HG03175 (cell line): ENCODE results near the gene MRC2.
"Not testable (repeated sequence)": the region's sequence is repeated elsewhere in the genome, so short reads cannot be mapped to it uniquely, and the experiment has no call there.

Source experiments
- ATAC-seq: cut with Tn5 transposase; IDR thresholded peaks from one replicate; pipeline ENCODE4 v1.9.1; 2021; ENCODE audit warnings: mild to moderate bottlenecking, moderate library complexity; ENCODE audit not compliant: unreplicated experiment

MRC2 gene

DNA sequence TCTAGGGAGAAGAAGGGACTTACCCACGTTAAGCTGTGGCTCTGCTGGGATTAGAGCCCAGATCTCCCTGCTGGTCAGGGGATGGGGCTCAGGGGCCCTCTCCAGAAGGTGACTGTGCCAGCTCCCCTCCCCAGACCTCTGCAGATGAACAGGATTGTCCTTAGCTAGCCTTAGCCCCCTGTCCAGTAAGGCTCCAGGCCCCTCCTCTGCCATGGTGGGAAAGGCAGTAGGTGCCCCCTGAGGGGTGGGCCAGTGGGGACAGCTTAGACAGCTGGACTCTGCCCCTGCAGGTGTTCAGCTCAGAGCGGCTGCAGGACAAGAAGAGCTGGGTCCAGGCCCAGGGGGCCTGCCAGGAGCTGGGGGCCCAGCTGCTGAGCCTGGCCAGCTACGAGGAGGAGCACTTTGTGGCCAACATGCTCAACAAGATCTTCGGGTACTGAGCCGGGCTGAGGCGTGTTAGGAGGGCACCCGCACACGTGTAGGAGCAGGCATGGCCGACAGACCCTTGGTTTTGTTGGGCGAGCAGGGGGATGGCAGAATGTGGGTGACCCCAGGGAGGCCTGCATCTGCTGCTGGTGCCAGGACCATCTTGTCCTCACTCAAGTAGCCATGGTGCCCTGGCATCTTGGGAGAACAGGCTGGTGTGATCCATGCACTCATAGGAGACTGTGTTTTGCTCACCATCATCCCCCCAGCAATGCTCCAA lies 50.9 kb downstream of the MRC2 start:
- no peak for ATAC-seq

DNA sequence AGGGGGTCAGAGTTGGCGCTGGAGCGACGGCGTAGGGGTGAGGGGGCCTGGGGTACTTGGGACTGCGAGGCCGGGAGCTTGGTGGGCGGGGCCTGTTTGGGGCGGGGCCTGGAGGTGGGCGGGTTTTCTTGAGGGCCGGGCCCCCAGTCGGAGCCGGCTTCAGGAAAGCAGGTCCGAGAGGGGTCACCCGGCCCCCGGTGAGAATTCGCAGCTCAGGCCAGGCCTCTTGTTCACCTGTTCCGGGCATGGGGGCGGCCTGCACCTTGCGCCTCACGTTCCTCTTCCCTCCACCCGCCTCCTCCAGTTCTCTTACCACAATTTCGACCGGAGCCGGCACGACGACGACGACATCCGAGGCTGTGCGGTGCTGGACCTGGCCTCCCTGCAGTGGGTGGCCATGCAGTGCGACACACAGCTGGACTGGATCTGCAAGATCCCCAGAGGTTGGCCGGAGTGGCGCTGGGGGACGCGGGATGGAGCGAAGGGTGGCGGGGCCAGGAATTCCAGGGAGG lies 52.5 kb downstream of the MRC2 start:
- ATAC-seq = no peak

DNA sequence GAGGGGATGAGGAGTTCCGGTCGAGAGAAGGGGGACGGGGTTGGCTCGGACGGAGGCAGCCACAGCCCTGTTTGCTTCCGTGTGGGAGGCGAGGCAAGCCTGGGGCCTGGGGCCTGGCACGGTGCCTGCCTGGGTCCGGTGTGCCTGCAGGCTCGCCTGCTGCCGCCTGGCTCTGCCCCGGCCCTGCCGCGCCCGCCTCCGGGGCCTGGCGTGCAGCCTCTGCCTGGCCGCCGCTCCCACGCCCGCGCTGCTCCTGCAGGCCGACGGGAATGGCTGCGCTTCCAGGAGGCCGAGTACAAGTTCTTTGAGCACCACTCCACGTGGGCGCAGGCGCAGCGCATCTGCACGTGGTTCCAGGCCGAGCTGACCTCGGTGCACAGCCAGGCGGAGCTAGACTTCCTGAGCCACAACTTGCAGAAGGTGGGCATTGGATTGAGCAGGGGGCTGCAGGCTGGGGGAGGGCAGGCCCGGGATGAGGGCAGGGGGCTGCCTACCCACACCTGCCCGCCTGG lies 53.1 kb downstream of the MRC2 start:
- ATAC-seq = no peak

DNA sequence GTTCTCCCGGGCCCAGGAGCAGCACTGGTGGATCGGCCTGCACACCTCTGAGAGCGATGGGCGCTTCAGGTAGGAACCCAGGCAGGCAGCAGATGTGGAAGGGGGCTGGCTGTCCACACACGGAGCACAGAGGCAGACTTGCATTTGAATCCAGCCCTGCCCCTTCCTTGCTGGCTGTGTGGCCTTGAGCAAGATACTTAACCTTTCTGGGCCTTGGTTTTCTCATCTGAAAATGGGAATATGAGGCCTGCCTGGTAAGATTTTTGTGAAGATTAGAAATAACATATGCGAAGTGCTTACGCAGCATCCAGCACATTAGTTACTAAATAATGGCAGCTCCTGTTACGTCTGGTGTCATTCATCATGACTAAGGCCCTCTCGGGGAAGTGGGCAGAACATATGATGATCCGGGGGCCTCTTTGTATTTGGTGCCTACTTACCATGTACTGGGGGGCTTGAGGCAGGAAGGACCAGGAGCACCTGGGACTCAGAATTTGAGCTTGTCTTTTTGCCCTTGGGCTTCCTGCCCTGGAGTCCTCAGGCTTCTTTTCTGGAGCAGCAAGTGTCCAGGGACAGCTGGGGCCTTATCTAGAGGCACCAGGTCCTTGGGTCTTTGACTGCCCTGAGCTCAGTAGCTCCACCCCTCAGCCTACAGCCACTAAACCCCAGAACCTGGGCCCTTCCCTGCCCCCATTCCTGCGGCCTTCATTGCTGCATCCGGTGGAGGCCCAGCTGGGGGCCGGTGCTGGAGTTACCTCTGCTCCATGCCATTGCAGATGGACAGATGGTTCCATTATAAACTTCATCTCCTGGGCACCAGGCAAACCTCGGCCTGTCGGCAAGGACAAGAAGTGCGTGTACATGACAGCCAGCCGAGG lies 53.8 kb downstream of the MRC2 start:
- no peak for ATAC-seq

DNA sequence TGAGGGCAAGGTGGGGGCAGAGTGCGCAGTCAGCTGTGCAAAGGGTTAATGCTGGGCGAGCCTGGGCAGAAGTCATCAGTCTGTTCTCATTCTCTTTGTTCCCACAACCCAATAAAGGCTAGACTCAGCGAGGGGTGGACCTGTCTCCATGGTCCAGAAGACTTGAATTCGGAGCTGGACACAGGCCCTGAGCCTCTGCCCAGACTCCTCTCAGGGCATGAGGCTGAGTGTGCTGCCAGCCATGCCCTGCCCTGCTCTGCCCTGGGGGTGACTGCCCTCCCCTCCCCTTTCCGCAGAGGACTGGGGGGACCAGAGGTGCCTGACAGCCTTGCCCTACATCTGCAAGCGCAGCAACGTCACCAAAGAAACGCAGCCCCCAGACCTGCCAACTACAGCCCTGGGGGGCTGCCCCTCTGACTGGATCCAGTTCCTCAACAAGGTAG lies 54.5 kb downstream of the MRC2 start:
- ATAC-seq = no peak

DNA sequence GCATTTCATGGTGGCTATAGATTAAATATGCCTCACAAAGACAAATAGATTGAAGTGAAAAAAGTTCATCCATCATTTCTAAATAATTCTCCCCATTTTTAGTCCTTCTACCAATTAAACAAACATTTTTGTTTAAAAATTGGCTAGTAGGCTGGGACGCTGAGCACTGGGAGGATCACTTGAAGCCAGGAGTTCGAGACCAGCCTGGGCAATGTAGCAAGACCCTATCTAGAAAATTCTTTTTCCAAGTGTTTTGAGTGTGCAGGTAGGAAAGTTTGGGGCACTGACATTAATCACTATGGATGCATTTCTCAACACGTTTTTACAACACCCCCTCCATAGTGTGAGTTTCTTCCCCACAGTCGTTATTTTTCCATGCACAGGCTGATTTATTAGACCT lies 56.7 kb downstream of the MRC2 start:
- no peak for ATAC-seq

DNA sequence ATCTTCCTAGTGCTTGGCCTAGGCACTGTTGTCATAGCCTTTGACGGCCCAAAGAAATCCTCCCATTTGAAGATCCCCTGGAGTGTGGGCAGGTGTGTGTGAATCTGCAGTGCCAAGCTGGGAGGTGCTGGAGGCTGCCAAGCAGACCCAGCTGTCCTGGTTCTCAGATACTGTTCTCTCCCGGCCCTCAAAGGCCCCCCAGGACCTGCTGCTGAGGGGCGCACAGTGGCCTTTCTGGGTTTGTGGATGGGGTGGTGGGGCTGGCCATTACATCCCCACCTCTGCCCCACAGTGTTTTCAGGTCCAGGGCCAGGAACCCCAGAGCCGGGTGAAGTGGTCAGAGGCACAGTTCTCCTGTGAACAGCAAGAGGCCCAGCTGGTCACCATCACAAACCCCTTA lies 60.5 kb downstream of the MRC2 start:
- ATAC-seq = no peak

DNA sequence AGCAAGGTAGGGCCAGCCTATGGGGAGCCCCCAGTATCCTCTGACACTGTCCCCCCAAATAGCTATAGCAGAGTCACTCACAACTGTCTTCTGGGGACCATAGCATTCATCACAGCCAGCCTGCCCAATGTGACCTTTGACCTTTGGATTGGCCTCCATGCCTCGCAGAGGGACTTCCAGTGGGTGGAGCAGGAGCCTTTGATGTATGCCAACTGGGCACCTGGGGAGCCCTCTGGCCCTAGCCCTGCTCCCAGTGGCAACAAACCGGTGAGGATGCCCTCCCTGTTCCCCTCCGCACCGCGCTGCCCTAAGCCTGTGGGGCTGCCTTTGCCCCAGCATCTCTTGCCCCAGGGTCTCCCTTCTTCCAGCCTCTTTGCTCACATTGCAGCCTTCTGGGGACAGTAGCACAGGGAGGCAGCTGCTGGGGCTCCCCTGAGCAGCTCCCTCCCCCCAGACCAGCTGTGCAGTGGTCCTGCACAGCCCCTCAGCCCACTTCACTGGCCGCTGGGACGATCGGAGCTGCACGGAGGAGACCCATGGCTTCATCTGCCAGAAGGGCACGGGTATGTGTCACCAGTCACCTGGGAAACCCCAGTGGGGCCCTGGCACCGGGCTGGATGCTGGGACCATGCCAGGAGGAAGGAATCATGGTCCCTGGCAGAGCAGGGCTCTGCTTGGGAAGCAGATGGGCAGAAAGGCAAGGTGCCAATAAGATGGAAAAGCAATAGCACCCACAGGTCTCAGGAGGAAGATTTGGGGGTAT lies 61.1 kb downstream of the MRC2 start:
- ATAC-seq = no peak

DNA sequence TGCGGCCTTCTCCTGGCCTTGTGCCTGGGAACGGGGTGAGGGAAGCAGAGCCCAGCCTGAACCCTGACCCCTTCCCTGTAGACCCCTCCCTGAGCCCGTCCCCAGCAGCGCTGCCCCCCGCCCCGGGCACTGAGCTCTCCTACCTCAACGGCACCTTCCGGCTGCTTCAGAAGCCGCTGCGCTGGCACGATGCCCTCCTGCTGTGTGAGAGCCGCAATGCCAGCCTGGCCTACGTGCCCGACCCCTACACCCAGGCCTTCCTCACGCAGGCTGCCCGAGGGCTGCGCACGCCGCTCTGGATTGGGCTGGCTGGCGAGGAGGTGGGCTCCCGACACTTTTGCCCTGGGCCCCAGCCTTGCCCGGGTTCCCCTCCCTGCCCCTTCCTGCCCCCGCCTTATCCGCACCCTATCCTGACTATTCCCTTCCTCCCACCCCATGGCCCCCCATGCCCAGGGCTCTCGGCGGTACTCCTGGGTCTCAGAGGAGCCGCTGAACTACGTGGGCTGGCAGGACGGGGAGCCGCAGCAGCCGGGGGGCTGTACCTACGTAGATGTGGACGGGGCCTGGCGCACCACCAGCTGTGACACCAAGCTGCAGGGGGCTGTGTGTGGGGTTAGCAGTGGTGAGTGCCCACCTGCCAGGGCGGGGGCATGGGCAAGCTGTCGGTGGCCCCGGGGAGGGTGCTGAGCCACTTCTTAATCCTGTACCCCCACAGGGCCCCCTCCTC lies 62.1 kb downstream of the MRC2 start:
- ATAC-seq = no peak

DNA sequence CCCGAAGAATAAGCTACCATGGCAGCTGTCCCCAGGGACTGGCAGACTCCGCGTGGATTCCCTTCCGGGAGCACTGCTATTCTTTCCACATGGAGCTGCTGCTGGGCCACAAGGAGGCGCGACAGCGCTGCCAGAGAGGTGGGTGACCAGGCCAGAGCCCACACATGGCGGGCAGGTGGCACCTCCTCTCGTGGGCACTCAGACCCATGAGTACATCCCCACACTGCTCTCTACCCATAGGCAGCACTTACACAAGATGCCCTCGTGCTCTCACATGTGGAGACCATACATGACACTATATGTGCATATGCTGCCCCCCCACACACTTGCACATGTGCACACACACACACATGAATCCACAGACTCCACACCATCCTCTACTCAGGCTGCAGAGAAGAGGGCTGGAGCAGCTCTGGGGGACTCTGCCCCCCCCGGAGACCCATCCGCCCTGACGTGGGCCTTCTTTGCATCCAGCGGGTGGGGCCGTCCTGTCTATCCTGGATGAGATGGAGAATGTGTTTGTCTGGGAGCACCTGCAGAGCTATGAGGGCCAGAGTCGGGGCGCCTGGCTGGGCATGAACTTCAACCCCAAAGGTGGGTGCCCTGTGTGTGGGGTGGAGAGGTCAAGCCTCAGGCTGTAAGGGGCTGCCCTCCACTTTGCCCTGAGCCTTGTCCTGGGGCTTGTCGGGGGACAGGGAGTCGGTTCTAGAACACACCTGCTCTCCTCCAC lies 62.9 kb downstream of the MRC2 start:
- no peak for ATAC-seq

DNA sequence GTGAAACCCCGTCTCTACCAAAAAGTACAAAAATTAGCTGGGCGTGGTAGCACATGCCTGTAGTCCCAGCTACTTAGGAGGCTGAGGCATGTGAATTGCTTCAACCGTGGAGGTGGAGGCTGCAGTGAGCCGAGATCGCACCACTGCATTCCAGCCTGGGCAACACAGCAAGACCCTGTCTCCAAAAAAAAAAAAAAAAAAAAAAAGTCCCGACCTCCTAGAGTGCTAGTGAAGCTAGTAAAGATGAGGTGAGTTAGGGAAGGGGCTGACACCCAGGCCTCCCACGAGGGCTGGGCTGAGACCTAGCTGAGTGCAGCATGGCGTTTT lies 64.1 kb downstream of the MRC2 start:
- ATAC-seq = not testable (repeated sequence)

DNA sequence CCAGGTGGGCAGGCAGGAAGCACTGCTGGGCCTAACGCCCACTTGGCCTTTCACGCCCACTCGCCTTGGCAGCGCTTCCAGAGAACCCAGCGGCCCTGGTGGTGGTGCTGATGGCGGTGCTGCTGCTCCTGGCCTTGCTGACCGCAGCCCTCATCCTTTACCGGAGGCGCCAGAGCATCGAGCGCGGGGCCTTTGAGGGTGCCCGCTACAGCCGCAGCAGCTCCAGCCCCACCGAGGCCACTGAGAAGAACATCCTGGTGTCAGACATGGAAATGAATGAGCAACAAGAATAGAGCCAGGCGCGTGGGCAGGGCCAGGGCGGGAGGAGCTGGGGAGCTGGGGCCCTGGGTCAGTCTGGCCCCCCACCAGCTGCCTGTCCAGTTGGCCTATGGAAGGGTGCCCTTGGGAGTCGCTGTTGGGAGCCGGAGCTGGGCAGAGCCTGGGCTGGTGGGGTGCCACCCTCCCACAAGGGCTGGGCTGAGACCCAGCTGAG lies 64.7 kb downstream of the MRC2 start:
- ATAC-seq = no peak

DNA sequence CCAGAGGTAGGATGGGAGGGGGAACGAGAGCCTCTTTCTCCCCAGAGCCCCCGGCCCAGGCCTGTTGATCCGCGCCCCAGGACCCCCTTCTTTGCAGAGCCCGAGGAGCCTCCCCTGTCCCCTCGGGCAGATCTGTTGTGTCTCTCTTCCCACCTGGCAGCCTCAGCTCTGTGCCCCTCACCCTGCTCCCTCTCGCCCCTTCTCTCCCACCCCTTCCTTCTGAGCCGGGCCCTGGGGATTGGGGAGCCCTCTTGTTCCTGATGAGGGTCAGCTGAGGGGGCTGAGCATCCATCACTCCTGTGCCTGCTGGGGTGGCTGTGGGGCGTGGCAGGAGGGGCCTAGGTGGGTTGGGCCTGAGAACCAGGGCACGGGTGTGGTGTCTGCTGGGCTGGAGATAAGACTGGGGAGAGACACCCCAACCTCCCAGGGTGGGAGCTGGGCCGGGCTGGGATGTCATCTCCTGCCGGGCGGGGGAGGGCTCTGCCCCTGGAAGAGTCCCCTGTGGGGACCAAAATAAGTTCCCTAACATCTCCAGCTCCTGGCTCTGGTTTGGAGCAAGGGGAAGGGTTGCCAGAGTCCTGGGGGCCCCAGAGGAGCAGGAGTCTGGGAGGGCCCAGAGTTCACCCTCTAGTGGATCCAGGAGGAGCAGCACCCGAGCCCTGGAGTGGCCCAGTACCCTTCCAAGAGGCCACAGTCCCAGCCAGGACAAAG lies 65.4 kb downstream of the MRC2 start:
- ATAC-seq = no peak

DNA sequence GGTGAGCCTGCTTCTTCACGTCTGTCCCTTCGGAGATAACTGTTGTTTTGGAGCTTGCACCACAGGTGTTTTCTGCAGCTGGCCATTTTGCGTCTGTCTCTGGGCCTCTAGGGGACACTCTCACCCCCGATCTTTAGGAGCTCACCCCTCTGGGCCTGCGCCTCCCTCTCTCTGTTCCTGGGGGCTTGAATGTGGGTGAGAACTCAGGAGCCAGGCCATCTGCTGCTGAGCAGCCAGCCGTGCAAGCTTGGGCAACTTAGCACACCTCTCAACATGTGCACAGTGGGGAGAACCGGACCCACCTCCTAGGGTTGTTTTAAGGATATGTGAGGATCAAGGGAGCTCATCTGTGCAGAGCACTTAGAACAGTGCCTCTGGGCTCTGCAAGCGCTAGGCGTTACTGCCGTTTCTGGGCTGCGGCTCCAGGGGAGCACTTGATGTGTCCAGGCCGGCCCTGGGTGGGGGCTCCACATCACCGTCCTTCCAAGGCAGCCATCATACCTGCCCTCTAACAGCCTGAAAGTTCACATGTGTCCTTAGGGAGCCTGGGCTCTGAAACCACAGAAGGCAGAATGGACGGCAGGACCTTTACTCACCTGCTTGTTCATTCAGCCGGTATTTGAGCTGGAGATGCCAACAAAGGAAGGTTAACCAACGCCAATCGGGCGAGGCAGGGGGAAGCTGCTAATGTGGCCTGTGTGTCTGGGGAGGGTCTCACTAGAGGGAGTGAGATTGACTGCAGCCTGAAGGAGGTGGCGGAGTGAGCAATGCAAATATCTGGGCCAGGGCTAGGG lies 66.3 kb downstream of the MRC2 start:
- no peak for ATAC-seq

DNA sequence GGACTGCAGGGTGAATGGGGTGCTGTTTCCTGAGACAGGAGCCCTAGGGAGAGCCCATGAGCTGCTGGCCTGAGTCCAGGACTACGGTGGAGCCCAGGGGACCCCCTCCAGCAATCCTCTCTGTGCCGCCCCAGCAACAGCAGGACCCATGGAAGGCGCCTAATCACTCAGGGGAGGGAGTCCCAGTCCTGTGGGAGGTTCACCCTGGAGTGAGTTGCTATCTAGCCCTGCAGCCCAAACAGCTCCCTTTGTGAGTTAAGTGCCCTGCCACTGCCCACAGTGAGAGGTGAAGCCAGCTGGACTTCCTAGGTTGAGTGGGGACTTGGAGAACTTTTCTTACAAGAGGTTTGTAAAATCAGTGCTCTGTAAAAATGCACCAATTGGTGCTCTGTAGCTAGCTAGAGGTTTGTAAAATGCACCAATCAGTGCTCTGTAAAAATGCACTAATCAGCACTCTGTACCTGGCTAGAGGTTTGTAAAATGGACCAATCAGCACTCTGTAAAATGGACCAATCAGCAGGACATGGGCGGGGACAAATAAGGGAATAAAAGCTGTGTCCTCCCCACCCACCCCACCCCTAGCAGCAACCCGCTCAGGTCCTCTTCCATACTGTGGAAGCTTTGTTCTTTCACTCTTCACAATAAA lies 67.7 kb downstream of the MRC2 start:
- ATAC-seq = not testable (repeated sequence)

DNA sequence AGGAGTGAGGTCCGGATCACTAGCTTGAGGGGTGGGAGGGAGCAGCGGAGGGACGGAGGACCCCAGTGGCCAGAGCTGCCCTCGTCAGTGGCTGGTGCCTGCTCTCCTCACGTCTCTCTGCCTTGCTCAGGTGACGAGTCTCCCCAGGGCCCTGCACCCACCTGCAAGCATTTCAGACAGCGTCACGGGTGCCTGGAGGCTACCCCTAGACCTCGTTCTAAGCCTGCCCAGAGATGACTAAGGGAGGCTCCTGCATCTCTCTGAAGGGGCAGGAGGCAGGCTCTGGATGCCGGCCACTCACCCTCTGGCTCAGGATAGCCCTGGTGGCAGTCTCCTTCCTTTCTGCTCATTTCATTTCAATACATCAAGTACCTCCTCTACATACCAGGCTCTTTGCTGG lies 68.8 kb downstream of the MRC2 start:
- no peak for ATAC-seq

DNA sequence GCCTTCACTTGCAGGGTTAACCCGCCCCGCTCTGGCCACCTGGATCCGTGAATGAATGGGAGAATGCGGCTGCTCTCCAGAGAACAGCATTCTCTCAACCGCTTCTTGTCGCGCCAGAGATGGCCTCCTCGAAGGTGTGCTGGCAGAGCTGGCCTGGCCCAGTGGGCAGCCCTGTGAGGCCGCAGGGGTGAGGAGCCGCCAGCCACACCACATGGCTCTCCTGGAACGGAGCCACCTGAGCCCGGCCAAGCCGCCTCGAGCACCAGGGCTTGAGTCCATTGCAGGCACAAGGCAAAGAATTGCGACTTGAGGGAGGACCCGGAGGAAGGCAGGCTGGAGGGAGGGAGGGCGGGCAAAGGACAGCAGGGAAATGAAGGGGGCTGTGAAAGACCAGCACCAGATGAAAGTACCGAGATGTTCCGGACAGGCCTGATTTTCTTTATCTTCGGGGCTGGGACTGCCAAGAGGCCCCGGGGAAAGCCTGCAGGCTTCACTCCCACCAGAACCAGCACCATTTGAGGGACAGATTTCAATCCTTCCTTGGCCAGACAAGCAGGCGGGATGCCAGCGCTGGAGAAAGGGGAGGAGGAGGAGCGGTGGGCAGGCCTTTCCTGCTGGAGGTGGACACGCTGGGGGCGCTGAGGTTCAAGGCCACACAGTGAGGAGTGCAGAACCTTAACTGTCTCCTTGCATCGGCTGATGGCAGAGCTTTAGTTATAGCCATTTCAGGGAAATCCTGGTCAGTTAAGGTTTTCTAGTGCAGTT lies 69.4 kb downstream of the MRC2 start:
- ATAC-seq = no peak
